Skeletal muscle tissue (tissue), 4 donors: ENCODE measurements around the gene APOBEC3G. TPM values are rescaled to one million over a fixed set of nuclear protein-coding genes. Genes with fewer than 3 reads are reported as not detected.

Experiments
- H3K27ac ChIP-seq: one replicate; pipeline ENCODE4 v1.7.0; 2013; ENCODE audit warnings: mild to moderate bottlenecking, low read depth, low read length, inconsistent platforms
- H3K27me3 ChIP-seq, 3 donors: one replicate each; pipeline ENCODE4 v1.7.0; 2013; ENCODE audit warnings: low read length in 3 of 3; ENCODE audit not compliant: control insufficient read depth in 3 of 3, insufficient read depth in 3 of 3
- H3K36me3 ChIP-seq, 3 donors: one replicate each; pipeline ENCODE4 v1.7.0; 2013; ENCODE audit warnings: low read length in 3 of 3; ENCODE audit not compliant: control insufficient read depth in 3 of 3, insufficient read depth in 3 of 3
- H3K4me1 ChIP-seq, 3 donors: one replicate each; pipeline ENCODE4 v1.7.0; 2013; ENCODE audit warnings: low read length in 3 of 3, mild to moderate bottlenecking in 3 of 3; ENCODE audit not compliant: control insufficient read depth in 3 of 3, insufficient read depth in 3 of 3
- H3K4me3 ChIP-seq, 3 donors: one replicate each; pipeline ENCODE4 v1.7.0; 2013; ENCODE audit warnings: low read length in 3 of 3
- H3K9ac ChIP-seq, 3 donors: one replicate each; pipeline ENCODE4 v1.7.0; 2013; ENCODE audit warnings: low read length in 3 of 3, mild to moderate bottlenecking in 3 of 3, moderate library complexity in 2 of 3, low read depth in 1 of 3
- H3K9me3 ChIP-seq, 3 donors: one replicate each; pipeline ENCODE4 v1.7.0; 2013; ENCODE audit warnings: low read length in 3 of 3; ENCODE audit not compliant: control insufficient read depth in 3 of 3
- total RNA-seq: library from RNA; depleted of rRNA; stranded (reverse); fragments of >200 nt; gene quantifications from one replicate; pipeline ENCODE4 v1.2.3, GENCODE V29; 2014
- donor health status: Osteomylitis.

APOBEC3G gene
- total RNA-seq, 1 donor from 2014 or later: 6.3 TPM

DNA sequence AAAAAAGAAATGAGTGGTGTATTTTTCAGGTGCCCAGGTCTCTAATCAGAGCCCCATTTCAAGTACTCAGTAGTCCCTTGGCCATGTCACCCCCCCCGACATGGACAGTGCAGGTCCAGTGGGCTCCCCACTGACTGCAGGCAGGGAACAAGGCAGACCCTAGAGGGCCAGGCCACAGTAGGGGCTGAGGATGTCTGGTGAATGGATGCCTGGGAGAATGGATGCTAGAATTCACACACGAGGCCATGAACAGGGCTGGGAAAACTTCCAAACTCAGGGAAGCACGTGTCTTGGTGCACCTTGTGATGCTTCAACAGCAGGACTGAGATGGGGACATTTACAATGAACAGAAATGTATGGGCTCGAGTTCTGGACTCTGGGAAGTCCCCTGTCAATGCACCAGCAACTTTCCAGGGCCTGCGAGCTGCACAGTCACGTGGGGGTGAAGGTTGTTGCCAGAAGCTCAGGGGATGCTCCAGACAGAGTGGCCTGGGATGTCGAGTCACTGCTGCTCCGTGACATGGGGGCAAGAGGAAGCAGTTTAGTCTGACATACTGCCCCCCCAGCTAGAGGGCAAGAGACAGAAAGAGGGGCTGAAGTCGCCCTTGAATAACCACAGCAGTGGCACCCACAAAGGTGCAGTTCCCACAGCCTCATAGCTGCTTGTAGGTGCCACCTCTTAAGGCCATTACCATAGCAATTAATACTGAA lies 3.1 kb downstream of the APOBEC3G start:
- no peak overlapping the region for H3K4me3 ChIP-seq
- H3K4me1 ChIP-seq: peaks cover 0 to 5% (median 0%) of the 10 kb centered on the region in 3 donors

DNA sequence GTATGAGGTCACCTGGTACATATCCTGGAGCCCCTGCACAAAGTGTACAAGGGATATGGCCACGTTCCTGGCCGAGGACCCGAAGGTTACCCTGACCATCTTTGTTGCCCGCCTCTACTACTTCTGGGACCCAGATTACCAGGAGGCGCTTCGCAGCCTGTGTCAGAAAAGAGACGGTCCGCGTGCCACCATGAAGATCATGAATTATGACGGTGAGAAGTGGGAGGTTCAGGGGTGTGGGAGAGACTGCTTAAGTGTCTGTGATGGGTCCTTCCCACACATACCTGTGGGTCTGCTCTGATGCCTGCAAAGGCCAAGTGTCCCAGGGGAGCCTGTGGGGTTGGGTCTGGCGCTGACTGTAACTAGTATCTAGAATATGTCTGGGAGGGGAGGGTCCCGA lies 3.9 kb downstream of the APOBEC3G start:
- H3K9me3 ChIP-seq: no peaks in the 10 kb centered on the region
- H3K27ac ChIP-seq: no peak overlapping the region
- H3K4me3 ChIP-seq: no peak overlapping the region
- no peak overlapping the region for H3K9ac ChIP-seq
- peaks cover 0 to 3% (median 0%) of the 10 kb centered on the region in 3 donors for H3K27me3 ChIP-seq
- peaks cover 0 to 5% (median 0%) of the 10 kb centered on the region in 3 donors for H3K4me1 ChIP-seq
- no peaks in the 10 kb centered on the region for H3K36me3 ChIP-seq

More for the DNA sequence above, 3.1 kb downstream of the APOBEC3G start:
- Histone ChIP-seq H3K9me3 (no peaks in the 10 kb centered on the region), H3K27ac (no peak overlapping the region), H3K36me3 (no peaks in the 10 kb centered on the region), H3K27me3 (peaks cover 0 to 3% (median 0%) of the 10 kb centered on the region in 3 donors), H3K9ac (no peak overlapping the region)

DNA sequence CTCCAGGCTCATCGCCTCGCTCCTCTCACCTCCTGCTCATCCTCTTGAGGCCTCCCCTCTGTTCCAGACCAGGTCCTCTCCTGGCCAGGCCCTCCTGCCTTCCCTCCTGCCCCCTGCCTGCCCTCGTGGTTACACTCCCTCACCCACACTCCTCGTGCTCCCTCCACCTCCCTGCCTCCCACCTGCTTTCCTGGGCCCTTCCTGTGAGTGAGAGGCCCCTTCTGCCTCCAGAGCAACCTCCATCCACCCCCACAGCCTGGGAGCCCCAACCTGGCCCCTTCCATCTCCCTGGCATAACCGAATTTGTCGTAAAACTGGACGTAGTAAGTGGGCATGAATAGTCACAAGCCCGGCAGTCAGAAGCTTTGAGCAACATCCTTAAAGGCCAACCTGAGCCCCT lies 4.5 kb downstream of the APOBEC3G start:
- no peak overlapping the region for H3K9ac ChIP-seq

DNA sequence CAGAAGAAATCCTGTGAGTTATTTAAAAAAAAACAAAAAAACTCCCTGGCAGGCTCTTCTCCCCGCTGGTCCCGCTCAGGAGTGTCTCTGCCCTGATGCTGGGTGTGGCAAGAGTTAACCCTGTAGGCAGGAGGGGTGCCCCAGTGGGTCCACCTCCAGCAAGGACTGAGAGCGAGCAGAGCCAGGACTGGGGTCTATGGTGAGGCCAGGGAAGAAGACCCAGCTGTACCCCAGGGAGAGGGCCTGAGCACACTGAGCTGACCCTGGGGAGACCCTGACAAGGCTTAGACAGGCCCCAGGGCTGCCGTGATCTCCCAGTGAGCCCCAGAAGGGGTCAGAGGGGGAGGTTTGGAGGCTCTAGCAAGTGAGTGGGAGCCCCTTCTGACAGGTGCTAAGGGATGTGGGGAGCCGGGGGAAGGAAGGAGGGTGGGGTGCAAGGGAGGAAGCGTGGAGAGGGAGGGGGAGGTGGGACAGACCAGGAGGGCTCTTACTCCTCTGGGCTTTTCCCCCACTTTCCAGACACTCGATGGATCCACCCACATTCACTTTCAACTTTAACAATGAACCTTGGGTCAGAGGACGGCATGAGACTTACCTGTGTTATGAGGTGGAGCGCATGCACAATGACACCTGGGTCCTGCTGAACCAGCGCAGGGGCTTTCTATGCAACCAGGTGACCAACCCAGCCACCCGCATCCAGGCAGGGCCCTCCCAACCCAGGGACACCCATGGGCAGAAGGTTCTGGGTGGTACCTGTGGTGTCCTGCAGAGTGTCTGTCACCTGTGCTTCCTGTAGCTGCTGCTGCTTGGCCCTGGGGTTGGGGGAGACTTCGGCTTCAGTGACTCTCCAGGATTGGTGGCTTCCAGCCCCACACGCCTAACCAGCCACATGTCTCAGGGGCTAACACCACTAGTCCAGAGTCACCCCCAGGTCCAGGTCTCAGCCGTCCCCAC lies 6.4 kb downstream of the APOBEC3G start:
- Histone ChIP-seq H3K9me3 (no peaks in the 10 kb centered on the region), H3K4me1 (peaks cover 0 to 4% (median 4%) of the 10 kb centered on the region in 3 donors), H3K36me3 (no peaks in the 10 kb centered on the region), H3K27me3 (peaks cover 0 to 5% (median 0%) of the 10 kb centered on the region in 3 donors), H3K4me3 (no peak overlapping the region), H3K9ac (no peak overlapping the region), H3K27ac (no peak overlapping the region)

More for the DNA sequence above, 4.5 kb downstream of the APOBEC3G start:
- peaks cover 0 to 3% (median 0%) of the 10 kb centered on the region in 3 donors for H3K27me3 ChIP-seq
- no peak overlapping the region for H3K4me3 ChIP-seq
- no peaks in the 10 kb centered on the region for H3K9me3 ChIP-seq
- H3K27ac ChIP-seq: no peak overlapping the region
- peaks cover 0 to 5% (median 0%) of the 10 kb centered on the region in 3 donors for H3K4me1 ChIP-seq
- H3K36me3 ChIP-seq: no peaks in the 10 kb centered on the region

DNA sequence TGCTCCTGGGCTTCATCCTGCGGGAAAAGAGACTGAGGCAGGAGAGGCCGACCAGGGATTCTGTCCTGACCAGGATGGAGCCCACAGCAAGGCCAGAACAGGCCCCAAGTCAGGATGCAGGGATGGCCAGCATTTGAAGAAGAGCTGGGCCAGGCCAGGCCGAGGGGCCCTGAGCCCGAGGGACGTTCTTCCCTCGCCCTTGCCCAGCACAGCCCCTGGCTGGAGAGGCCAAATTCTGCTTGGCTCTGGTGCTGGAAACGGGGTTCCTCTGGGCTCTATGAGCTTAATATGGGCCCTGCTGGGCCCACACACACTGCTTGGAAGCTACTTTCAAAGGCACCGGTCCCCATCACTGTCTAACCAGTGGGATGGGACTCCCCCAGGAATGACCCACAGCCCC lies 7.6 kb downstream of the APOBEC3G start:
- Histone ChIP-seq H3K27me3 (peaks cover 0 to 10% (median 3%) of the 10 kb centered on the region in 3 donors), H3K4me1 (peaks cover 0 to 4% (median 4%) of the 10 kb centered on the region in 3 donors), H3K27ac (no peak overlapping the region), H3K4me3 (no peak overlapping the region), H3K9ac (no peak overlapping the region), H3K36me3 (no peaks in the 10 kb centered on the region), H3K9me3 (no peaks in the 10 kb centered on the region)

DNA sequence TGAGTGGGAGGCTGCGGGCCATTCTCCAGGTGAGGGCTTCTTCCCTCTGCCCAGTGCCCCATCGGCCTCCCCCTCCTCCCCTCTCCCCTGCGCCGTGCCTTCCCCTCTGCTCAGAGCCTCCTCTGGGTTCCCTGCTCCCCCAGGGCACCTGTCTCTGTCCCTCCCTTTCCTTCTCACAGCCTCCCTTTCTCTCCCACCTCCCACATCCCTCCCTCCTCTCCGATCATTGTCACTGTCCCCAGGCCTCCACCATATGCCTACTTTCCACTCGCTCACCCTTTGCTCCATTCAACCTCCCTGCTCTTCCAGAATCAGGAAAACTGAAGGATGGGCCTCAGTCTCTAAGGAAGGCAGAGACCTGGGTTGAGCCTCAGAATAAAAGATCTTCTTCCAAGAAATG lies 10.0 kb downstream of the APOBEC3G start:
- Histone ChIP-seq H3K9ac (no peak overlapping the region), H3K4me3 (no peak overlapping the region), H3K4me1 (peaks cover 0 to 4% (median 4%) of the 10 kb centered on the region in 3 donors), H3K27me3 (peaks cover 5 to 25% (median 25%) of the 10 kb centered on the region in 3 donors), H3K36me3 (no peaks in the 10 kb centered on the region), H3K9me3 (no peaks in the 10 kb centered on the region), H3K27ac (no peak overlapping the region)

DNA sequence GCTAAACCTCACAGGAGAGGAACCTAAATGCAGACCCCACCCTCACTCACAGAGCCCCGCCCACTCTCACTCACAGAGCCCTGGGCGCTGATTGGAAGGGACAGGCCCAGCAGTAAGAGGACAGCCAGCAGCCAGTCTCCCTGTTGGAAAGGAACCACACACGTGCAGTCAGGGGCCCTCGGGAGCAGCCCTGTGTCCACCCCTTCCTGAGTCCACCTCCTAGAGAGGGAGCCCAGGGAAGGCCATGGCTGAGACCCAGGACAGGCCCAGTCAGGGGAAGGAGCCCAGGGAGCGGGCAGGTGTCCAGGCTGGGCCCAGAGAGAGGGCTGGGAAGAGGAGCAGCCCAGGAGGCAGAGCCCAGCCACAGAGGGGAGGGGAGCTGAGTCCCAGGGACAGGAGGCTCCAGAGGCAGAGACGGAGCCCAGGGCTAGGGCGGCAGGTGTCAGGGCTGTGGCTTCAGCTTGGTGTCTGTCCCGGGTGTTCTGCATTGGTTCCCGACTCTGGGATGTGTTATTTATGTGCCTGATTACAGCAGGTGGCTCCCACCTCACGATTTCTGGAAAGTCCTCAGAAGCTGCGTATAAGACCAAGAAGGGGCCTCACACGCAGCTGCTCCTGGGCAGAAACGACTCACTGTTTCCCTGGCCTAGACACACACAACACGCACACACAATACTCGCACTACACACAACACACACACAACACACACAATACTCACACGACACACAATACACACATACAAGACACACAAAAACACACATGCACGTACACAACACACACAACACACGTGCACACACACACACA lies 11.0 kb downstream of the APOBEC3G start:
- Histone ChIP-seq H3K27me3 (peaks cover 5 to 27% (median 26%) of the 10 kb centered on the region in 3 donors), H3K36me3 (no peaks in the 10 kb centered on the region), H3K27ac (no peak overlapping the region), H3K4me3 (no peak overlapping the region), H3K4me1 (peaks cover 0 to 4% (median 4%) of the 10 kb centered on the region in 3 donors), H3K9ac (no peak overlapping the region), H3K9me3 (no peaks in the 10 kb centered on the region)

DNA sequence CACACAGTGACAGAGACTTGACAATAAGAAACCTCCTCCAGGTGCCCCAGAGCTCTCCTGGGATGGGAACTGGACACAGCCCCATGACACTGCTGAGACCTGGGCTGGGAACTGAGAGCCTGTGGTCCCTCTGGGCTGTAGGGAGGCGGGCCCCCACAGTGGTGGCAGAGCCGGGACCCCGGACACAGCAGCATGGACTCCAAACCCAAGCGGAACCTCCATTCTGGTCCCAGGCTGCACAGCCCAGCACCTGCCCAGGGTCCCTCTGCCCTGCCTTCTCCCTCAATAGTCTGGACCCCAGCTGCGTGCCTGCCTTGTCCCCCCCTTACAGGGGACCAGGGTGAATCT lies 11.6 kb downstream of the APOBEC3G start:
- no peak overlapping the region for H3K9ac ChIP-seq
- H3K27ac ChIP-seq: no peak overlapping the region
- no peaks in the 10 kb centered on the region for H3K36me3 ChIP-seq
- H3K27me3 ChIP-seq: peaks cover 5 to 27% (median 26%) of the 10 kb centered on the region in 3 donors
- H3K4me3 ChIP-seq: no peak overlapping the region
- H3K9me3 ChIP-seq: no peaks in the 10 kb centered on the region
- H3K4me1 ChIP-seq: peaks cover 0 to 4% (median 4%) of the 10 kb centered on the region in 3 donors

DNA sequence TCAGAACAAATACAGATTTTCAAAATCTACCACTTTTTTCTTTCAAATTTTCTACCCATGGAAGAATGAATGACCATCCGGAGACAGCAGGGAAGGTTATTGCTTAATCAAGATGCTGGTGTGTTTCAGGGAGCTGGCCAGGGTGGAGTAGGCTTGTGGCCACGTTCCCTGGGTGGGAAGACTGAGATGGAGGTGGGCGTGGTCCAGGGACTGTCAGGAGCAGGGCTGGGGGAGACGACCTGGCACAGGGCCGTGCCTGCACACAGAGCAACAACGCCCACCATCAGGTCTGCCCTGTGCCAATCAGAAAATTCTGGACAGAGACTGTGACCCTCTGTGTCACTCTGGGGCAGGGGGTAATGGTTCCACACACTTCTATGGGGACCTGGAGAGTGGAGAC lies 12.9 kb downstream of the APOBEC3G start:
- H3K27me3 ChIP-seq: peaks cover 5 to 26% (median 25%) of the 10 kb centered on the region in 3 donors
- H3K27ac ChIP-seq: no peak overlapping the region
- H3K4me3 ChIP-seq: no peak overlapping the region
- H3K4me1 ChIP-seq: peaks cover 0 to 4% (median 4%) of the 10 kb centered on the region in 3 donors
- no peaks in the 10 kb centered on the region for H3K9me3 ChIP-seq
- no peaks in the 10 kb centered on the region for H3K36me3 ChIP-seq
- no peak overlapping the region for H3K9ac ChIP-seq
